GM12891 (cell line): ENCODE results near the gene RAB23.
"Not testable (repeated sequence)": the region's sequence is repeated elsewhere in the genome, so short reads cannot be mapped to it uniquely, and the experiment has no call there.

Source experiments
- DNase-seq: peaks from one replicate; pipeline ENCODE4 v3.0.0; 2011; ENCODE audit warnings: low spot score; ENCODE audit not compliant: insufficient read length
- FAIRE-seq: peaks from 2 replicates; lab custom pipeline; 2011; peaks lifted over from hg19 to GRCh38; lab: Jason Lieb, UNC
- PAX5 ChIP-seq: IDR thresholded peaks from 2 replicates; pipeline ENCODE4 v1.6.1; 2011; ENCODE audit warnings: low read length, moderate library complexity, mild to moderate bottlenecking; ENCODE audit not compliant: insufficient read depth, severe bottlenecking
- POLR2A ChIP-seq: IDR thresholded peaks from 2 replicates; pipeline ENCODE4 v1.6.1; 2011; ENCODE audit warnings: low read depth, low read length, control low read depth
- POLR2AphosphoS5 ChIP-seq: IDR thresholded peaks from 2 replicates; pipeline ENCODE4 v1.6.1; 2011; ENCODE audit warnings: low read depth, low read length, control low read depth
- POU2F2 ChIP-seq: IDR thresholded peaks from 2 replicates; pipeline ENCODE4 v1.6.1; 2011; ENCODE audit warnings: low read depth, mild to moderate bottlenecking, control low read depth, low read length, moderate library complexity
- SPI1 ChIP-seq: IDR thresholded peaks from 2 replicates; pipeline ENCODE4 v1.6.1; 2011; ENCODE audit warnings: low read depth, low read length, control low read depth
- TAF1 ChIP-seq: IDR thresholded peaks from 2 replicates; pipeline ENCODE4 v1.6.1; 2011; ENCODE audit warnings: low read depth, low read length, control low read depth

The RAB23 gene

GRCh38 chr6:57246307-57246706 lies 24.2 kb upstream of the RAB23 start:
- no peak for DNase-seq
- TF ChIP-seq POLR2AphosphoS5 (no peak), PAX5 (no peak), SPI1 (no peak), POU2F2 (no peak), TAF1 (no peak), POLR2A (no peak)
- FAIRE-seq: no peak

- no peak for FAIRE-seq
- DNase-seq: no peak
- no peak for TF ChIP-seq POU2F2
- no peak for TF ChIP-seq SPI1
- no peak for TF ChIP-seq PAX5
- no peak for TF ChIP-seq TAF1
- no peak for TF ChIP-seq POLR2A
- TF ChIP-seq POLR2AphosphoS5: no peak
These were observed 21.8 kb upstream of the RAB23 start for GRCh38 chr6:57243954-57244353.

- not testable (repeated sequence) for DNase-seq, FAIRE-seq
These were observed 21.4 kb upstream of the RAB23 start for GRCh38 chr6:57243526-57243925.

- FAIRE-seq: no peak
- no peak for DNase-seq
- no peak for TF ChIP-seq SPI1
- TF ChIP-seq POU2F2: no peak
- TF ChIP-seq TAF1: no peak
These were observed 20.4 kb upstream of the RAB23 start for GRCh38 chr6:57242505-57242904.

- TF ChIP-seq POLR2AphosphoS5 (no peak), TAF1 (no peak), POLR2A (no peak), PAX5 (no peak), SPI1 (no peak), POU2F2 (no peak)
- DNase-seq (no peak), FAIRE-seq (no peak)
These were observed 4.1 kb upstream of the RAB23 start for GRCh38 chr6:57226221-57226620.

- FAIRE-seq (no peak), DNase-seq (no peak)
- TF ChIP-seq POU2F2 (no peak), POLR2A (no peak), POLR2AphosphoS5 (no peak), SPI1 (0 out of 2 replicates have a peak, but pooled peaks have one; percentile 11), PAX5 (no peak)
These were observed 2.8 kb upstream of the RAB23 start for GRCh38 chr6:57224769-57225515.

- DNase-seq: no peak
- no peak for FAIRE-seq
- TF ChIP-seq SPI1 (no peak), TAF1 (no peak), POU2F2 (no peak), PAX5 (no peak), POLR2AphosphoS5 (no peak), POLR2A (no peak)
These were observed 603 bp upstream of the RAB23 start for GRCh38 chr6:57222743-57223077.

GRCh38 chr6:57221191-57221935 lies 744 bp downstream of the RAB23 start:
- TF ChIP-seq POLR2AphosphoS5: no peak
- no peak for TF ChIP-seq POU2F2
- TF ChIP-seq PAX5: no peak
- no peak for TF ChIP-seq SPI1
- no peak for TF ChIP-seq TAF1
- TF ChIP-seq POLR2A: no peak
- FAIRE-seq: peak; percentile 80
- DNase-seq: peak; percentile 10

- no peak for FAIRE-seq
- DNase-seq: no peak
- TF ChIP-seq POLR2AphosphoS5: no peak
- no peak for TF ChIP-seq POLR2A
- TF ChIP-seq POU2F2: no peak
- no peak for TF ChIP-seq TAF1
- no peak for TF ChIP-seq SPI1
These were observed 1.9 kb downstream of the RAB23 start for GRCh38 chr6:57220083-57220703.

GRCh38 chr6:57217270-57217669 lies 4.8 kb downstream of the RAB23 start:
- no peak for TF ChIP-seq TAF1
- TF ChIP-seq PAX5: no peak
- TF ChIP-seq SPI1: no peak
- no peak for TF ChIP-seq POU2F2
- TF ChIP-seq POLR2AphosphoS5: no peak
- no peak for TF ChIP-seq POLR2A
- DNase-seq (no peak), FAIRE-seq (no peak)
